Dendritic cell treated with granulocyte-macrophage colony-stimulating factor and Interleukin-4, amounts not matched to agents 40 ng/mL and 50 ng/mL, for 4 days (primary cell): ENCODE measurements around the gene CTBP2.

Experiments used
- H3K27ac Mint-ChIP-seq: one replicate; pipeline ENCODE4 v1.8.0; 2022; ENCODE audit warnings: mild to moderate bottlenecking, mixed read lengths
- H3K27me3 Mint-ChIP-seq: one replicate; pipeline ENCODE4 v1.8.0; 2022; ENCODE audit warnings: mild to moderate bottlenecking, mixed read lengths
- H3K36me3 Mint-ChIP-seq: one replicate; pipeline ENCODE4 v1.8.0; 2022; ENCODE audit warnings: low read depth, mixed read lengths
- H3K4me1 Mint-ChIP-seq: one replicate; pipeline ENCODE4 v1.8.0; 2022; ENCODE audit warnings: low read depth, mixed read lengths
- H3K4me3 Mint-ChIP-seq: one replicate; pipeline ENCODE4 v1.8.0; 2022; ENCODE audit warnings: mild to moderate bottlenecking, moderate library complexity, mixed read lengths
- H3K9me3 Mint-ChIP-seq: one replicate; pipeline ENCODE4 v1.8.0; 2022; ENCODE audit warnings: mixed read lengths
- intact Hi-C: fragments of 100-400 bp; cut with micrococcal nuclease; formaldehyde crosslinking; loops from one replicate; pipeline ENCODE4 v1.15.0; 2022

Gene CTBP2

GRCh38 chr10:124997771-124998623, 162.4 kb downstream of the CTBP2 start:
- H3K4me3 Mint-ChIP-seq, result no peak overlapping the region
- H3K9me3 Mint-ChIP-seq, result no peaks in the 10 kb centered on the region
- H3K36me3 Mint-ChIP-seq, result peaks cover 100% of the 10 kb centered on the region
- intact Hi-C loops, result no loop called here
- no peaks in the 10 kb centered on the region for H3K4me1 Mint-ChIP-seq
- H3K27me3 Mint-ChIP-seq, result no peaks in the 10 kb centered on the region
- H3K27ac Mint-ChIP-seq, result no peak overlapping the region

DNA sequence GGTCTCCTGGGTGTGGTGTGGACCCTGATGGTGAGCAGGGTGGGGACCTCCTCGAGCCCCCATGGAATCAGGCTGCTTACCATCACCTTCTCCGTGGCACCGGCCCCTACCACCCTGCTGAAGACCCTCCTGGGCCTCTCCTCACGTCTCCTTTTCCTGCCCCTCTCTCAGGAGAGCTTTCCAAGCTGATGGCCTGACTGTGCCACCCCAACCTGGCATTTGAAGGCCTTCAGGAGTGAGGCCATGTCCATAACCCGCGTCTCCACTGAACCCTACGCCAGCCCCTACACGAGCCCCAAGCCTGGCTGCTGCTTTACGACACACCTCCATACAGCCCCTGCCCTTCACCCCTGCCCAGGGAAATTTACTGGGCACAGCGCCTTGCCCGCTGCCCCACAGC, 163.1 kb downstream of the CTBP2 start:
- Mint-ChIP-seq H3K27ac (no peak overlapping the region), H3K9me3 (no peaks in the 10 kb centered on the region), H3K27me3 (no peaks in the 10 kb centered on the region), H3K4me1 (no peaks in the 10 kb centered on the region), H3K36me3 (peaks cover 100% of the 10 kb centered on the region), H3K4me3 (no peak overlapping the region)
- intact Hi-C loops, result no loop called here

GRCh38 chr10:124996854-124997215, 163.5 kb downstream of the CTBP2 start:
- H3K4me3 Mint-ChIP-seq, result no peak overlapping the region
- no peaks in the 10 kb centered on the region for H3K4me1 Mint-ChIP-seq
- peaks cover 100% of the 10 kb centered on the region for H3K36me3 Mint-ChIP-seq
- H3K9me3 Mint-ChIP-seq, result no peaks in the 10 kb centered on the region
- intact Hi-C loops, result no loop called here
- no peaks in the 10 kb centered on the region for H3K27me3 Mint-ChIP-seq
- H3K27ac Mint-ChIP-seq, result no peak overlapping the region

DNA sequence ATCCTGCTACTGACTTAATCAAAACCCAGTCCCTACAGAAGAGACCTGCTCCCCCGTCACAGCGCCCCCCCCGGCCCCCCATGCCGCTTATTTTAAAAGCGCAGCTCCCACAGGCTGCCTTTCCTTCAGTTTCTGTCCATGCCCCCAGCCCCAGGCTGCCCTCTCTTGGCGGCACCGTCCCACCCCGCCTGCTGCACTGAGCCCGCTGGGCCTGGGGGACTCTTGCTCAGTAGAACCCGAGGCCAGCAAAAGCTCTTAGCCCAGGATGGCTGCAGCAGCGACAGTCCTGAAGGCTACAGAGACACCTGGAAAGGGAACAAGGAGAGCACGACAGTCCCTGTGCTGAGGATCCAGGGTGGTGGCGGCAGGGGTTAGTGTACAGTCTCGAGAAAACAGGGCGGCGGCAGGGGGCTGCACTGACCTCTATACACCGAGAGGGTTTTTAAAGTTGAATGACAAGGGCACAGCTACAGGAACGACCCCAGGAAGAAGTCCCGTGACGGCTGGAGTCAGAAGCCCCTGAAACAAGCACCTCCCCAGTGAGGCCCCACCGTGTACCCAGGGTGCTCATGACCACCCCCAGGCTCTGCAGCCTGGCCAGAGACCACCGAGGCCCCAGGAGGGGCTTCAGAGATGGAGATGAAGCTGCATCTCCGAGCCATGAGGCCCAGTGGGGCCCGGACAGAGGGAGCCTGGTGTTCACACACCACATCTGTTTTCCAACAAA, 164.1 kb downstream of the CTBP2 start:
- no peak overlapping the region for H3K4me3 Mint-ChIP-seq

GRCh38 chr10:124995605-124996004, 164.8 kb downstream of the CTBP2 start:
- intact Hi-C loops, result no loop called here
- Mint-ChIP-seq H3K4me1 (no peaks in the 10 kb centered on the region), H3K27me3 (no peaks in the 10 kb centered on the region), H3K27ac (no peak overlapping the region), H3K36me3 (peaks cover 100% of the 10 kb centered on the region), H3K9me3 (no peaks in the 10 kb centered on the region), H3K4me3 (no peak overlapping the region)

More for the DNA sequence above, 164.1 kb downstream of the CTBP2 start:
- Mint-ChIP-seq H3K27me3 (no peaks in the 10 kb centered on the region), H3K36me3 (peaks cover 100% of the 10 kb centered on the region), H3K4me1 (no peaks in the 10 kb centered on the region), H3K27ac (no peak overlapping the region), H3K9me3 (no peaks in the 10 kb centered on the region)
- intact Hi-C loops, result no loop called here

GRCh38 chr10:124994573-124995473, 165.5 kb downstream of the CTBP2 start:
- H3K27ac Mint-ChIP-seq, result no peak overlapping the region

GRCh38 chr10:124993736-124994451, 166.5 kb downstream of the CTBP2 start:
- peaks cover 4% of the 10 kb centered on the region for H3K4me1 Mint-ChIP-seq
- H3K36me3 Mint-ChIP-seq, result peaks cover 100% of the 10 kb centered on the region
- intact Hi-C loops, result no loop called here
- no peaks in the 10 kb centered on the region for H3K27me3 Mint-ChIP-seq
- no peaks in the 10 kb centered on the region for H3K9me3 Mint-ChIP-seq
- H3K27ac Mint-ChIP-seq, result no peak overlapping the region
- H3K4me3 Mint-ChIP-seq, result no peak overlapping the region

More at GRCh38 chr10:124994573-124995473, 165.5 kb downstream of the CTBP2 start:
- intact Hi-C loops, result no loop called here
- no peak overlapping the region for H3K4me3 Mint-ChIP-seq
- H3K9me3 Mint-ChIP-seq, result no peaks in the 10 kb centered on the region
- H3K36me3 Mint-ChIP-seq, result peaks cover 100% of the 10 kb centered on the region
- no peaks in the 10 kb centered on the region for H3K27me3 Mint-ChIP-seq
- no peaks in the 10 kb centered on the region for H3K4me1 Mint-ChIP-seq

- Mint-ChIP-seq H3K4me3 (no peak overlapping the region), H3K4me1 (peaks cover 4% of the 10 kb centered on the region), H3K27me3 (no peaks in the 10 kb centered on the region), H3K9me3 (no peaks in the 10 kb centered on the region), H3K27ac (no peak overlapping the region), H3K36me3 (peaks cover 100% of the 10 kb centered on the region)
- intact Hi-C loops, result no loop called here
Observed at GRCh38 chr10:124993345-124993708, 167.0 kb downstream of the CTBP2 start.

DNA sequence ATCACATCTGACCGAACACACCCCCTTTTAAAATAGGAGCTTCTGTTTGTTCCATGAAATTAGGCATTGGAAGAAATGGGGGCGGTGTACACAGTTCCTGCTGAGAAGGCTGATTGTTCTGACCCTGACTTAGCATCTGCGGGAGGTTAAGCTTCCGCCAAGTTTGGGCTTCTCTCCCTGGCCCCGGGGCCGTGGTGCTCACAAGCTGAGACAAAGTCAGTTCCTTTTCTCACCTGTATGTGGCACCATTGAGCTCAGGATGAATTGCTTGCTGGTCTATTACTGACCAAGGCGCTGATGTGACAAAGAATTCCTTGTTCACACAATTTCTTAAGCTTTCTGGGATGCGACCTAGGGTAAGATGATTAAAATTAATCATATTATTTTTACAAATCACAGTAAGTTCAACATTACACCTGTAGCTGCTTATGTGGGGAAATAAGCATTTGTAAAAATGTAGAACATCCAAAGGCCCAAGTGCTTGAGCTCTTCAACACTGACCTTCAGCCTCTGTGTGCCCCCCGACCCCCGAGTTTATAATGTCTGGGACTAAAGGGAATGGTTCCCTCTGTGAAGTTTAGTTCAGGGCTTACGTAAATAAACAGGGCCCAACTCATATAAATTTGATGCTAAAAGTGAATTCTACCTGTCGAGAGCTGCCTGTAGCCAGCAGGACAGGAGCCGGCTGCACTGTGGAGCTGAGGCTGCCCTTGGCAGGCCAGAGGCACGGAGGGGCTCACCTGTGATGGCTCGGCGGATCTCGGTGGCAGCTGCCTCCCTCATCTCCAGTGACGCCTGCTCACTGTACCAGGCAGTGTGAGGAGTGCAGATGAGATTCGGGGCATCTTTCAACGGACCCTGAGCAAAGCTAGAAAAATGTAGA, 167.7 kb downstream of the CTBP2 start:
- Mint-ChIP-seq H3K9me3 (no peaks in the 10 kb centered on the region), H3K27ac (no peak overlapping the region), H3K4me3 (no peak overlapping the region), H3K27me3 (no peaks in the 10 kb centered on the region), H3K4me1 (peaks cover 4% of the 10 kb centered on the region), H3K36me3 (peaks cover 100% of the 10 kb centered on the region)
- intact Hi-C loops, result no loop called here

GRCh38 chr10:124991835-124992234, 168.5 kb downstream of the CTBP2 start:
- Mint-ChIP-seq H3K27ac (no peak overlapping the region), H3K4me1 (peaks cover 4% of the 10 kb centered on the region), H3K27me3 (no peaks in the 10 kb centered on the region), H3K4me3 (no peak overlapping the region), H3K9me3 (no peaks in the 10 kb centered on the region), H3K36me3 (peaks cover 100% of the 10 kb centered on the region)
- intact Hi-C loops, result no loop called here

GRCh38 chr10:124990671-124991625, 169.4 kb downstream of the CTBP2 start:
- H3K4me3 Mint-ChIP-seq, result no peak overlapping the region
- no peak overlapping the region for H3K27ac Mint-ChIP-seq
- H3K9me3 Mint-ChIP-seq, result no peaks in the 10 kb centered on the region
- H3K36me3 Mint-ChIP-seq, result peaks cover 100% of the 10 kb centered on the region
- intact Hi-C loops, result no loop called here
- H3K4me1 Mint-ChIP-seq, result peaks cover 4% of the 10 kb centered on the region
- no peaks in the 10 kb centered on the region for H3K27me3 Mint-ChIP-seq

GRCh38 chr10:124989526-124989925, 170.8 kb downstream of the CTBP2 start:
- no peaks in the 10 kb centered on the region for H3K27me3 Mint-ChIP-seq
- intact Hi-C loops, result loop anchor here (10.0 kb wide), 2 partner anchors 55 to 745 kb away; no protein-coding TSS in a partner anchor
- no peak overlapping the region for H3K27ac Mint-ChIP-seq
- H3K36me3 Mint-ChIP-seq, result peaks cover 100% of the 10 kb centered on the region
- H3K9me3 Mint-ChIP-seq, result no peaks in the 10 kb centered on the region
- no peak overlapping the region for H3K4me3 Mint-ChIP-seq
- H3K4me1 Mint-ChIP-seq, result peaks cover 9% of the 10 kb centered on the region
